Neural progenitor cell (in vitro differentiated cells): ENCODE measurements around the gene TYMP. TPM values are rescaled to one million over a fixed set of nuclear protein-coding genes. Genes with fewer than 3 reads are reported as not detected.
"Not testable (repeated sequence)": the region's sequence is repeated elsewhere in the genome, so short reads cannot be mapped to it uniquely, and the experiment has no call there.

Experiments
- DNase-seq: peaks from one replicate; pipeline ENCODE4 v3.0.0-alpha.2; 2016; ENCODE audit warnings: low spot score
- H2AFZ ChIP-seq: fragments of 200-600 bp; sonication (generic); replicated peaks from 2 replicates; pipeline ENCODE4 v1.6.1; 2016; ENCODE audit warnings: antibody characterized with exemption
- H3F3A ChIP-seq: fragments of 200-600 bp; sonication (generic); 2 replicates; pipeline ENCODE4 v1.6.1; 2016; ENCODE audit warnings: antibody characterized with exemption, low read depth
- H3K27ac ChIP-seq: fragments of 200-600 bp; sonication (generic); 2 replicates; pipeline ENCODE4 v1.5.1; 2016; ENCODE audit warnings: mild to moderate bottlenecking
- H3K27me3 ChIP-seq: fragments of 200-600 bp; sonication (generic); 2 replicates; pipeline ENCODE4 v1.6.1; 2016; ENCODE audit warnings: mild to moderate bottlenecking, moderate library complexity
- H3K36me3 ChIP-seq: fragments of 200-600 bp; sonication (generic); 2 replicates; pipeline ENCODE4 v1.5.1; 2016
- H3K4me1 ChIP-seq: fragments of 200-600 bp; sonication (generic); 2 replicates; pipeline ENCODE4 v1.6.1; 2016; ENCODE audit warnings: mixed run types
- H3K4me2 ChIP-seq: fragments of 200-600 bp; sonication (generic); 2 replicates; pipeline ENCODE4 v1.6.1; 2016
- H3K4me3 ChIP-seq: fragments of 200-600 bp; sonication (generic); 2 replicates; pipeline ENCODE4 v1.5.1; 2016
- H3K79me2 ChIP-seq: fragments of 200-600 bp; sonication (generic); 2 replicates; pipeline ENCODE4 v1.6.1; 2016; ENCODE audit warnings: low read depth
- H3K9ac ChIP-seq: fragments of 200-600 bp; sonication (generic); 2 replicates; pipeline ENCODE4 v1.6.1; 2016
- H3K9me3 ChIP-seq: fragments of 200-600 bp; sonication (generic); 2 replicates; pipeline ENCODE4 v1.5.1; 2016; ENCODE audit warnings: low read depth
- H4K20me1 ChIP-seq: fragments of 200-600 bp; sonication (generic); 2 replicates; pipeline ENCODE4 v1.6.1; 2016; ENCODE audit warnings: low read depth
- H3K27ac Mint-ChIP-seq: 3 replicates; pipeline ENCODE4 v1.8.0; 2021; ENCODE audit warnings: mixed read lengths
- H3K27me3 Mint-ChIP-seq: 2 replicates; pipeline ENCODE4 v1.8.0; 2022; ENCODE audit warnings: low read depth, mild to moderate bottlenecking, inconsistent platforms, moderate library complexity, mixed read lengths; ENCODE audit not compliant: insufficient read depth
- H3K36me3 Mint-ChIP-seq: 3 replicates; pipeline ENCODE4 v1.8.0; 2021; ENCODE audit warnings: mixed read lengths
- H3K4me1 Mint-ChIP-seq: 3 replicates; pipeline ENCODE4 v1.8.0; 2021; ENCODE audit warnings: mixed read lengths
- H3K4me3 Mint-ChIP-seq: 3 replicates; pipeline ENCODE4 v1.8.0; 2021; ENCODE audit warnings: mild to moderate bottlenecking, moderate library complexity, mixed read lengths
- H3K9me3 Mint-ChIP-seq: 3 replicates; pipeline ENCODE4 v1.8.0; 2020; ENCODE audit warnings: mixed read lengths
- EZH2 ChIP-seq: fragments of 200-600 bp; sonication (generic); IDR thresholded peaks from 2 replicates; pipeline ENCODE4 v1.6.1; 2017; ENCODE audit warnings: antibody characterized with exemption, mild to moderate bottlenecking, moderate library complexity
- EZH2phosphoT487 ChIP-seq: fragments of 200-600 bp; sonication (generic); IDR thresholded peaks from 2 replicates; pipeline ENCODE4 v1.6.1; 2017; ENCODE audit warnings: antibody characterized with exemption
- total RNA-seq: library from RNA; depleted of rRNA; stranded (reverse); fragments of >200 nt; gene quantifications from 2 replicates; pipeline ENCODE4 v1.2.3, GENCODE V29; 2015; ENCODE audit warnings: low replicate concordance
- TF ChIP-seq, protein P1 (sequence below): fragments of 200-600 bp; sonication (generic); IDR thresholded peaks from 2 replicates; pipeline ENCODE4 v1.5.1; 2017; ENCODE audit warnings: antibody characterized with exemption, mild to moderate bottlenecking

The TYMP gene
- total RNA-seq, 1 donor from 2014 or later: not detected

DNA sequence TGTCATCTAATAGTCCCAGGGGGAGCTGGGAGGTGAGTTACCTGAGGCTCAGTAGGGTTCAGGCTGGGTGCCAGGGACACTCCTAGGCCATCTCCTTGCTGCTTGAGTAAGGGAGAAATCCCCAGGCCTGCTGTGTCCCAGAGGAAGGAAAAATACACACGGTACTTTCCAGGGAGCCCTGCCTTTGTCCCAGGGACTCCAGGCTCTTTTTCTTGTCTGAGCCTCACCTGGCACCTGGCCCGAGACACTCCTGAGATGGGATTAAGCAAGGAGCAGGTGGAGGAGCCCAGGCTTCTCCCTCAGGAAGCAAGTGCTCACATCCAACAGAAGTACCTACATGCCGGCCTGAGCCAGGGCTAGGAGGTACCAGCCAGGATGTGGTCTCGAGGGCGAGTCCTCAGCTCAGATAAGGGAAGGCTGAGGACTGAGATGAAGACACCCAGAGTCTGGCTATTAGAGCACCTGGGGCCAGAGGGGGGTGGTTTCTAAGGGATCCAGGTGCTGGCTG, 15.0 kb upstream of the TYMP start:
- Mint-ChIP-seq H3K4me1 (no peaks in the 10 kb centered on the region), H3K36me3 (no peaks in the 10 kb centered on the region), H3K27me3 (peaks cover 14% of the 10 kb centered on the region), H3K9me3 (no peaks in the 10 kb centered on the region), H3K4me3 (no peak overlapping the region), H3K27ac (no peak overlapping the region)
- no peaks in the 10 kb centered on the region for H4K20me1 ChIP-seq
- no peaks in the 10 kb centered on the region for H3K9me3 ChIP-seq
- H3K27me3 ChIP-seq: peaks cover 34% of the 10 kb centered on the region
- no peak for DNase-seq
- H3K4me2 ChIP-seq: peak overlapping the region; percentile 67
- H3F3A ChIP-seq: peaks cover 17% of the 10 kb centered on the region
- no peaks in the 10 kb centered on the region for H3K79me2 ChIP-seq
- H3K9ac ChIP-seq: no peak overlapping the region
- H3K27ac ChIP-seq: no peak overlapping the region
- H3K4me3 ChIP-seq: peak overlapping the region; percentile 32
- no peaks in the 10 kb centered on the region for H3K36me3 ChIP-seq
- no peak overlapping the region for H2AFZ ChIP-seq
- no peaks in the 10 kb centered on the region for H3K4me1 ChIP-seq
- TF ChIP-seq, protein P1, sequence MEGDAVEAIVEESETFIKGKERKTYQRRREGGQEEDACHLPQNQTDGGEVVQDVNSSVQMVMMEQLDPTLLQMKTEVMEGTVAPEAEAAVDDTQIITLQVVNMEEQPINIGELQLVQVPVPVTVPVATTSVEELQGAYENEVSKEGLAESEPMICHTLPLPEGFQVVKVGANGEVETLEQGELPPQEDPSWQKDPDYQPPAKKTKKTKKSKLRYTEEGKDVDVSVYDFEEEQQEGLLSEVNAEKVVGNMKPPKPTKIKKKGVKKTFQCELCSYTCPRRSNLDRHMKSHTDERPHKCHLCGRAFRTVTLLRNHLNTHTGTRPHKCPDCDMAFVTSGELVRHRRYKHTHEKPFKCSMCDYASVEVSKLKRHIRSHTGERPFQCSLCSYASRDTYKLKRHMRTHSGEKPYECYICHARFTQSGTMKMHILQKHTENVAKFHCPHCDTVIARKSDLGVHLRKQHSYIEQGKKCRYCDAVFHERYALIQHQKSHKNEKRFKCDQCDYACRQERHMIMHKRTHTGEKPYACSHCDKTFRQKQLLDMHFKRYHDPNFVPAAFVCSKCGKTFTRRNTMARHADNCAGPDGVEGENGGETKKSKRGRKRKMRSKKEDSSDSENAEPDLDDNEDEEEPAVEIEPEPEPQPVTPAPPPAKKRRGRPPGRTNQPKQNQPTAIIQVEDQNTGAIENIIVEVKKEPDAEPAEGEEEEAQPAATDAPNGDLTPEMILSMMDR: no peak
- TF ChIP-seq EZH2 (no peak), EZH2phosphoT487 (no peak)

DNA sequence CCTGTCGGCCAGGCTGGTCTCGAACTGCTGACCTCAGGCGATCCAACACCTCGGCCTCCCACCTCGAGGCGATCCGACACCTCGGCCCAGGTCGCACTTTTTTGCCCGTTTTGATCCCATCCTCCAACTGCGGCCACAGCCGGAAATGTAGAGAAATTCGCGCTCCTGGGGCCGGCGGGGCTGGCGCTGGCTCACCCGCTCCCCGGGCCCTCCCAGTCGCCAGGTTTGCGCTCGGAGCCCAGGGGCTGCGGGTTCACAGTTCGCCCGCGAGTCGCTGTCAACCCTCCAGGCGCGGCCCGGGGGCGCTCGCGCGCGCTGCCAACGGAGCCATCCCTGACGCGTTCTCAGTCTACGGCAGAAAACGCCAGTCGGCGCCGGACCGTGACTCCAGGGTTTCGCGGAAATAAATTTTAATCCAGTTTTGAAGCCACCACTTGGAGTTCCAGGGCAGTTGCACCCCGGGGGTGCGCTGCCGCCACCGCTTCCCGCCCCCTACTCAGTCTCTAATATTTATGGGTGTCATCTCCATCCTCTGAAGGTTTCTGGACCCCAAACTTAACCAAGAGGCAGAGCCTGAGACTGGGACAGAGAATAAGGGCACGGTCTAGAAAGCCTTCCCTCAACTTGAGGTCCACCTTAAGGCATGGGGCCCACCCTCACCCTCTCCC, 14.4 kb upstream of the TYMP start:
- Histone ChIP-seq H3F3A (peaks cover 17% of the 10 kb centered on the region), H3K36me3 (no peaks in the 10 kb centered on the region), H3K4me2 (peak overlapping the region; percentile 67), H2AFZ (peak overlapping the region; percentile 43), H4K20me1 (no peaks in the 10 kb centered on the region), H3K4me1 (no peaks in the 10 kb centered on the region), H3K9ac (no peak overlapping the region), H3K4me3 (peak overlapping the region; percentile 32), H3K9me3 (no peaks in the 10 kb centered on the region), H3K27me3 (peaks cover 34% of the 10 kb centered on the region), H3K27ac (no peak overlapping the region), H3K79me2 (no peaks in the 10 kb centered on the region)
- Mint-ChIP-seq H3K27ac (no peak overlapping the region), H3K4me1 (no peaks in the 10 kb centered on the region), H3K9me3 (no peaks in the 10 kb centered on the region), H3K27me3 (peaks cover 14% of the 10 kb centered on the region), H3K4me3 (no peak overlapping the region), H3K36me3 (no peaks in the 10 kb centered on the region)
- peak; percentile 93 for DNase-seq
- TF ChIP-seq EZH2 (no peak), EZH2phosphoT487 (no peak)
- TF ChIP-seq, protein P1: peak; percentile 75

DNA sequence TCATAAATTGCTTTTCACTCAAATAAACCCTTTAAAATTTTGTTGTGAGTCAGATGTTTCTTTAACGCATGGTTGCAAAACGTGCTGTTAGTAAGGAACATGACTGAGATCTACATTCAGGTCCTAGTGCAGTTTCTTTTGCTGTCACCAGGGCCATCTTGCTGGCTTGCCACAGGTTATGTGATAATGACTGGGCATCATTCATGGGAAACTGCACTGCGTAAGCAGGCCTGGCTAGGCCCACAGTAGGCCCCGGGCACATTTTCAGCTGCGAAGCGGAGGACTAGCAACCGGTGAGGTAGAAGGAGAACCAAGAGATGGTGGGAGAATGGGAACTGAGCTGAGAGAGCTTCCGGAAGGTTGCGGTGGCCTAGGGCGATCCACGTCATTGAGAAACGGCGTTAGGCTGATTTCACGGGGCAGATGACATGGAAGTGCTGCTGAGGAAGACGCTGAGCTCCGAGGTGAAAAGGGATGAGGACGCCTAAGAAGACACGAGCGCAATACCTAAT, 12.7 kb upstream of the TYMP start:
- Mint-ChIP-seq H3K4me1 (peaks cover 5% of the 10 kb centered on the region), H3K27me3 (peaks cover 17% of the 10 kb centered on the region), H3K27ac (no peak overlapping the region), H3K36me3 (no peaks in the 10 kb centered on the region), H3K9me3 (no peaks in the 10 kb centered on the region), H3K4me3 (no peak overlapping the region)
- Histone ChIP-seq H3K4me1 (no peaks in the 10 kb centered on the region), H3K27me3 (peaks cover 34% of the 10 kb centered on the region), H3K36me3 (no peaks in the 10 kb centered on the region), H3F3A (peaks cover 17% of the 10 kb centered on the region), H3K9me3 (no peaks in the 10 kb centered on the region), H3K4me3 (no peak overlapping the region), H3K79me2 (no peaks in the 10 kb centered on the region), H3K27ac (no peak overlapping the region), H3K9ac (no peak overlapping the region), H2AFZ (no peak overlapping the region), H4K20me1 (no peaks in the 10 kb centered on the region), H3K4me2 (no peak overlapping the region)
- DNase-seq: no peak
- TF ChIP-seq, protein P1: no peak
- TF ChIP-seq EZH2phosphoT487: no peak
- no peak for TF ChIP-seq EZH2

DNA sequence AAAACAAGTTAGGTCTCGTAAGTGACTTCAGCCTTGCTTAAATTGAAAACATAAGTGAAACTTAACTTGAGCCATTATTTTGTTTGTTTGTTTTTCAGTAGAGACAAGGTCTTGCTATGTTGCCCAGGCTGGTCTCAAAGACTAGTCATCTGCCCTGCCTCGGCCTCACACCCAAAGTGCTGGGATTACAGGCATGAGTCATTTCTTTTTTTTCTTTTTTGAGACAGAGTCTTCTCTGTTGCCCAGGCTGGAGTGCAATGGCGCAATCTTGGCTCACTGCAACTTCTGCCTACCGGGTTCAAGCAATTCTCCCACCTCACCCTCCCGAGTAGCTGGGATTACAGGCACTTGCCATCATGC, 11.8 kb upstream of the TYMP start:
- H3K36me3 ChIP-seq, H4K20me1 ChIP-seq, H3K9ac ChIP-seq, H3K27ac ChIP-seq, H3K79me2 ChIP-seq, H3K9me3 ChIP-seq, H3K9me3 Mint-ChIP-seq, H3K4me2 ChIP-seq, H3K4me1 Mint-ChIP-seq, H2AFZ ChIP-seq, DNase-seq, H3K36me3 Mint-ChIP-seq, H3K4me3 ChIP-seq, H3K27ac Mint-ChIP-seq, H3K4me3 Mint-ChIP-seq, H3K4me1 ChIP-seq: not testable (repeated sequence)
- peaks cover 17% of the 10 kb centered on the region for H3K27me3 Mint-ChIP-seq
- Histone ChIP-seq H3K27me3 (peaks cover 34% of the 10 kb centered on the region), H3F3A (peaks cover 17% of the 10 kb centered on the region)
